AG04449 (cell line): ENCODE measurements around the gene SYCN.

Experiments
- CTCF ChIA-PET: fragments of 350-600 bp; formaldehyde crosslinking; extraction: SDS; loops from one replicate; lab custom pipeline; 2021; ENCODE audit warnings: antibody characterized with exemption; lab: Yijun Ruan, JAX
- POLR2A ChIA-PET: fragments of 400-600, 350-600 bp; formaldehyde crosslinking; extraction: SDS; loops from one replicate; lab custom pipeline; 2020; ENCODE audit warnings: antibody characterized with exemption, inconsistent platforms; lab: Yijun Ruan, JAX
- DNase-seq: peaks from one replicate; pipeline ENCODE4 v3.0.0-alpha.2; 2010; ENCODE audit warnings: low read depth, low spot score
- H3K4me3 ChIP-seq: 2 replicates; pipeline ENCODE4 v1.5.1; 2011; ENCODE audit warnings: low read depth, mild to moderate bottlenecking, control low read depth, low read length
- CTCF ChIP-seq: IDR thresholded peaks from one replicate; pipeline ENCODE4 v1.5.1; 2011; ENCODE audit warnings: mild to moderate bottlenecking, moderate library complexity, low read length, control low read depth, inconsistent platforms; ENCODE audit not compliant: insufficient read depth; ENCODE audit errors: missing control alignments

SYCN gene

GRCh38 chr19:39156326-39157230, 47.5 kb downstream of the SYCN start:
- no peak for TF ChIP-seq CTCF
- H3K4me3 ChIP-seq: no peak overlapping the region
- CTCF ChIA-PET: interaction anchor here (0.7 kb wide), 1 partner anchor 11 kb away, joined by 3 read pairs; no protein-coding TSS in a partner anchor
- DNase-seq: no peak
- POLR2A ChIA-PET: no interaction called here

- TF ChIP-seq CTCF: no peak
- ChIA-PET CTCF (no interaction called here), POLR2A (no interaction called here)
- DNase-seq: no peak
- no peak overlapping the region for H3K4me3 ChIP-seq
These were observed 48.3 kb downstream of the SYCN start for GRCh38 chr19:39155741-39156140.

- TF ChIP-seq CTCF: no peak
- H3K4me3 ChIP-seq: no peak overlapping the region
- ChIA-PET CTCF (interaction anchor here (1.0 kb wide), 1 partner anchor 45 kb away, joined by 3 read pairs; no protein-coding TSS in a partner anchor), POLR2A (no interaction called here)
- no peak for DNase-seq
These were observed 48.9 kb downstream of the SYCN start for GRCh38 chr19:39155114-39155700.

- TF ChIP-seq CTCF: no peak
- ChIA-PET POLR2A (no interaction called here), CTCF (interaction anchor here (0.7 to 2.8 kb wide), 3 partner anchors 33 to 78 kb away, joined by 3 to 9 read pairs (median 3); no protein-coding TSS in a partner anchor)
- no peak for DNase-seq
- no peak overlapping the region for H3K4me3 ChIP-seq
These were observed 49.4 kb downstream of the SYCN start for GRCh38 chr19:39154629-39155100.

- no peak for TF ChIP-seq CTCF
- ChIA-PET POLR2A (no interaction called here), CTCF (interaction anchor here (0.7 to 2.8 kb wide), 3 partner anchors 33 to 79 kb away, joined by 3 to 9 read pairs (median 3); no protein-coding TSS in a partner anchor)
- H3K4me3 ChIP-seq: no peak overlapping the region
- no peak for DNase-seq
These were observed 49.9 kb downstream of the SYCN start for GRCh38 chr19:39154100-39154628.
